GM21447 (cell line): Measurements from ENCODE around the gene SLC22A31.

Experiments
- ATAC-seq: cut with Tn5 transposase; IDR thresholded peaks from one replicate; pipeline ENCODE4 v1.9.1; 2021; ENCODE audit not compliant: unreplicated experiment

The SLC22A31 gene

GRCh38 chr16:89179656-89180315 is 20.6 kb downstream of the SLC22A31 start:
- no peak for ATAC-seq

- no peak for ATAC-seq
These were observed 21.2 kb downstream of the SLC22A31 start for GRCh38 chr16:89179148-89179484.

GRCh38 chr16:89178453-89179147 is 21.7 kb downstream of the SLC22A31 start:
- ATAC-seq, result no peak

GRCh38 chr16:89177501-89177900 is 22.8 kb downstream of the SLC22A31 start:
- ATAC-seq, result no peak

GRCh38 chr16:89176717-89177116 is 23.6 kb downstream of the SLC22A31 start:
- ATAC-seq, result no peak

- no peak for ATAC-seq
These were observed 24.1 kb downstream of the SLC22A31 start for GRCh38 chr16:89176147-89176690.

- no peak for ATAC-seq
These were observed 24.8 kb downstream of the SLC22A31 start for GRCh38 chr16:89175280-89176146.

GRCh38 chr16:89174877-89175276 is 25.5 kb downstream of the SLC22A31 start:
- ATAC-seq, result no peak

GRCh38 chr16:89174055-89174827 is 26.1 kb downstream of the SLC22A31 start:
- no peak for ATAC-seq

- ATAC-seq, result no peak
These were observed 27.0 kb downstream of the SLC22A31 start for GRCh38 chr16:89173174-89173921.

GRCh38 chr16:89172528-89173173 is 27.7 kb downstream of the SLC22A31 start:
- no peak for ATAC-seq

- ATAC-seq, result no peak
These were observed 28.2 kb downstream of the SLC22A31 start for GRCh38 chr16:89172171-89172527.

GRCh38 chr16:89171216-89172170 is 28.8 kb downstream of the SLC22A31 start, which contains the start of gene CDH15:
CDH15 (plus strand) TSS chr16:89171748; CDS start chr16:89171832, 84 bp downstream.
- peak; percentile 63 for ATAC-seq

GRCh38 chr16:89170346-89171215 is 29.8 kb downstream of the SLC22A31 start:
- no peak for ATAC-seq

- no peak for ATAC-seq
These were observed 30.6 kb downstream of the SLC22A31 start for GRCh38 chr16:89169778-89170177.

GRCh38 chr16:89168381-89169189 is 31.8 kb downstream of the SLC22A31 start:
- no peak for ATAC-seq
